GM12878 (cell line): ENCODE data around the gene DDX31. TPM values are rescaled to one million over a fixed set of nuclear protein-coding genes. Genes with fewer than 3 reads are reported as not detected.

Source experiments
- ATAC-seq: fragments of 200-7000 bp; cut with Tn5 transposase; 3 replicates; pipeline ENCODE4 v1.9.1; 2020; ENCODE audit warnings: mild to moderate bottlenecking, moderate library complexity
- BruUV-seq: library from RNA; stranded (reverse); fragments of 400-500 nt; replicated peaks from 2 replicates; lab custom pipeline; 2021; lab: Mats Ljungman, UMichigan
- CTCF ChIA-PET: fragments of 300-600 bp; sonication (Branson Sonifier 250); formaldehyde crosslinking; extraction: SDS; loops from one replicate; lab custom pipeline; 2021; ENCODE audit warnings: inconsistent platforms; lab: Yijun Ruan, JAX
- POLR2A ChIA-PET: fragments of 350-600 bp; formaldehyde crosslinking; extraction: SDS; loops from one replicate; lab custom pipeline; 2021; ENCODE audit warnings: inconsistent platforms; lab: Charles Lee
- RAD21 ChIA-PET: fragments of 300-600 bp; sonication (Branson Sonifier 250); formaldehyde crosslinking; loops from one replicate; lab custom pipeline; 2023; ENCODE audit warnings: antibody characterized with exemption; ENCODE audit not compliant: unreplicated experiment; lab: Charles Lee
- SMC1A ChIA-PET: fragments of 300-600 bp; sonication (Branson Sonifier 250); formaldehyde crosslinking; loops from one replicate; lab custom pipeline; 2023; ENCODE audit not compliant: unreplicated experiment, uncharacterized antibody; lab: Charles Lee
- DNase-seq: peaks from one replicate; pipeline ENCODE4 v3.0.0-alpha.2; 2011; ENCODE audit warnings: low read depth, low spot score
- FAIRE-seq: peaks from 3 replicates; lab custom pipeline; 2011; peaks lifted over from hg19 to GRCh38; lab: Jason Lieb, UNC
- H2AFZ ChIP-seq: 2 replicates; pipeline ENCODE4 v1.6.0; 2011; ENCODE audit warnings: low read depth, low read length, control low read depth; ENCODE audit not compliant: control insufficient read depth
- H3K27ac ChIP-seq: 2 replicates; pipeline ENCODE4 v1.5.1; 2011; ENCODE audit warnings: control low read depth; ENCODE audit not compliant: control insufficient read depth, insufficient read depth
- H3K27me3 ChIP-seq, 2 experiments: replicated peaks in 1 of 2; 2 replicates each; pipeline versions ENCODE4 v1.6.0 to v1.6.1; 2011; ENCODE audit warnings: low read length in 1 of 2; ENCODE audit not compliant: control insufficient read depth in 2 of 2, insufficient read depth in 2 of 2
- H3K36me3 ChIP-seq, 2 experiments: 2 replicates each; pipeline ENCODE4 v1.5.1; 2011; ENCODE audit warnings: low read length in 1 of 2; ENCODE audit not compliant: control insufficient read depth in 2 of 2, insufficient read depth in 2 of 2
- H3K4me1 ChIP-seq: 2 replicates; pipeline ENCODE4 v1.6.1; 2011; ENCODE audit warnings: mild to moderate bottlenecking, low read length, moderate library complexity, mixed read lengths; ENCODE audit not compliant: control insufficient read depth, insufficient read depth
- H3K4me2 ChIP-seq: 2 replicates; pipeline ENCODE4 v1.6.0; 2011; ENCODE audit warnings: control low read depth; ENCODE audit not compliant: control insufficient read depth, insufficient read depth
- H3K4me3 ChIP-seq: fragments of 200-600 bp; sonication (generic); 2 replicates; pipeline ENCODE4 v1.5.1; 2016
- H3K79me2 ChIP-seq: 2 replicates; pipeline ENCODE4 v1.6.0; 2011; ENCODE audit warnings: low read length; ENCODE audit not compliant: control insufficient read depth, insufficient read depth
- H3K9ac ChIP-seq: 2 replicates; pipeline ENCODE4 v1.8.0; 2011; ENCODE audit warnings: low read length, control low read depth, mixed read lengths; ENCODE audit not compliant: control insufficient read depth, insufficient read depth
- H3K9me3 ChIP-seq: replicated peaks from 3 replicates; pipeline ENCODE4 v1.5.1; 2011; ENCODE audit warnings: mild to moderate bottlenecking, low read length; ENCODE audit not compliant: control insufficient read depth, insufficient read depth
- H4K20me1 ChIP-seq: 2 replicates; pipeline ENCODE4 v1.6.0; 2011; ENCODE audit not compliant: control insufficient read depth, insufficient read depth
- ATF7 ChIP-seq: fragments of 450-650 bp; IDR thresholded peaks from 2 replicates; pipeline ENCODE4 v1.6.1; 2016; ENCODE audit warnings: low read depth, mild to moderate bottlenecking
- CBX3 ChIP-seq: fragments of 200-600 bp; sonication (generic); IDR thresholded peaks from 2 replicates; pipeline ENCODE4 v1.6.1; 2016; ENCODE audit warnings: low read depth, borderline replicate concordance
- CEBPB ChIP-seq, 2 experiments: fragments of 150-350 bp in 1 of 2; IDR thresholded peaks; 2 replicates each; pipeline ENCODE4 v1.6.1; 2012 to 2014; ENCODE audit warnings: low read depth in 2 of 2, low read length in 2 of 2, borderline replicate concordance in 1 of 2, inconsistent platforms in 1 of 2
- E4F1 ChIP-seq: fragments of 450-650 bp; IDR thresholded peaks from 2 replicates; pipeline ENCODE4 v1.6.1; 2018; ENCODE audit warnings: borderline replicate concordance, mild to moderate bottlenecking; ENCODE audit not compliant: partially characterized antibody
- EGR1 ChIP-seq, 2 experiments: IDR thresholded peaks; 1 replicate in 1 of 2; 2 replicates in 1 of 2; pipeline ENCODE4 v1.6.1; 2011 to 2012; ENCODE audit warnings: low read depth in 2 of 2, low read length in 2 of 2, borderline replicate concordance in 1 of 2, mild to moderate bottlenecking in 1 of 2, moderate library complexity in 1 of 2
- FOXM1 ChIP-seq: IDR thresholded peaks from 2 replicates; pipeline ENCODE4 v1.6.1; 2012; ENCODE audit warnings: low read depth, mild to moderate bottlenecking, inconsistent platforms, low read length, moderate library complexity
- IKZF1 ChIP-seq: fragments of 450-650 bp; conservative IDR thresholded peaks from 2 replicates; pipeline ENCODE4 v1.6.1; 2017; ENCODE audit warnings: antibody characterized with exemption, mild to moderate bottlenecking
- IRF4 ChIP-seq: IDR thresholded peaks from 2 replicates; pipeline ENCODE4 v1.6.1; 2011; ENCODE audit warnings: low read depth, low read length
- KLF5 ChIP-seq: fragments of 450-650 bp; IDR thresholded peaks from 2 replicates; pipeline ENCODE4 v1.6.1; 2014; ENCODE audit warnings: mild to moderate bottlenecking; ENCODE audit not compliant: partially characterized antibody
- MXI1 ChIP-seq: fragments of 150-350 bp; IDR thresholded peaks from 2 replicates; pipeline ENCODE4 v1.6.1; 2011; ENCODE audit warnings: low read depth, mild to moderate bottlenecking, inconsistent platforms, low read length, improper control_type of control experiment
- NFXL1 ChIP-seq: fragments of 450-650 bp; IDR thresholded peaks from 2 replicates; pipeline ENCODE4 v1.6.1; 2017; ENCODE audit warnings: antibody characterized with exemption, mild to moderate bottlenecking, borderline replicate concordance
- NFYB ChIP-seq: IDR thresholded peaks from 2 replicates; pipeline ENCODE4 v1.6.1; 2011; ENCODE audit warnings: low read depth, mild to moderate bottlenecking, low read length, improper control_type of control experiment, moderate library complexity; ENCODE audit not compliant: insufficient read depth
- NR2F1 ChIP-seq: fragments of 450-650 bp; conservative IDR thresholded peaks from 2 replicates; pipeline ENCODE4 v1.6.1; 2017; ENCODE audit warnings: mild to moderate bottlenecking
- PBX3 ChIP-seq: IDR thresholded peaks from 2 replicates; pipeline ENCODE4 v1.6.1; 2011; ENCODE audit warnings: mild to moderate bottlenecking, low read depth, low read length, moderate library complexity; ENCODE audit not compliant: insufficient replicate concordance
- SMAD1 ChIP-seq: fragments of 450-650 bp; IDR thresholded peaks from 2 replicates; pipeline ENCODE4 v1.6.1; 2018; ENCODE audit warnings: mild to moderate bottlenecking, low read depth; ENCODE audit not compliant: partially characterized antibody
- YY1 ChIP-seq: IDR thresholded peaks from 2 replicates; pipeline ENCODE4 v1.6.1; 2011; ENCODE audit warnings: low read depth, mild to moderate bottlenecking, low read length
- WGBS: methylation state at CpG from one replicate; pipeline ENCODE4 v1.1.6; 2016; ENCODE audit warnings: low lambda C conversion rate; ENCODE audit not compliant: insufficient replicate concordance, insufficient coverage; ENCODE audit errors: missing lambda C conversion rate; 5-methylcytosine and 5-hydroxymethylcytosine counted together
- in situ Hi-C: fragments of 300-500 bp; cut with MboI; formaldehyde crosslinking; loops from 9 replicates; pipeline ENCODE4 v1.14.3; 2018; ENCODE audit warnings: mixed read lengths
- intact Hi-C: fragments of 100-400 bp; cut with micrococcal nuclease; formaldehyde crosslinking; loops from one replicate; pipeline ENCODE4 v1.14.2; 2022; ENCODE audit not compliant: unreplicated experiment
- polyA plus RNA-seq, 11 experiments: library from polyadenylated mRNA; depleted of rRNA in 4 of 11; unstranded in 6 of 11; stranded (reverse) in 5 of 11; fragments of >200 nt; fragmentation: Nextera tagmentation in 4 of 11; fragmentation: Illumina TruSeq in 1 of 11; extraction: Ambion mirVana in 4 of 11; extraction: Trizol in 1 of 11; gene quantifications; 1 replicate in 1 of 11; 2 replicates in 10 of 11; pipeline versions ENCODE4 v1.2.1 to v1.2.3, GENCODE V29; 2011 to 2016; ENCODE audit warnings: inconsistent platforms in 2 of 11, missing spikeins in 2 of 11, low read depth in 1 of 11
- total RNA-seq, 4 experiments: library from RNA; depleted of rRNA in 3 of 4; stranded (reverse); fragments of >200 nt in 3 of 4; fragmentation: Illumina TruSeq in 1 of 4; extraction: Trizol in 1 of 4; gene quantifications; 2 replicates each; pipeline versions ENCODE4 v1.2.1 to v1.2.3, GENCODE V29; 2013 to 2021

The DDX31 gene
- total and polyA plus RNA-seq, 10 of the 15 experiments (the other 5 are each of a cell fraction or from before 2014, with no cell fraction given) = 12.1 to 30.8 (median 20.8) TPM

- SMC1A ChIA-PET = no interaction called here
- Histone ChIP-seq H4K20me1 (no peaks in the 10 kb centered on the region), H3K79me2 (no peaks in the 10 kb centered on the region), H3K36me3 (peaks cover 5 to 9% of the 10 kb centered on the region in 2 experiments), H3K9me3 (no peaks in the 10 kb centered on the region), H3K27ac (no peak overlapping the region), H2AFZ (no peak overlapping the region), H3K9ac (no peak overlapping the region), H3K4me2 (no peak overlapping the region), H3K27me3 (no peaks in the 10 kb centered on the region), H3K4me1 (no peaks in the 10 kb centered on the region), H3K4me3 (no peak overlapping the region)
- FAIRE-seq (no peak), ATAC-seq (no peak), DNase-seq (no peak)
- RAD21 ChIA-PET = no interaction called here
- in situ Hi-C loops (no loop called here), intact Hi-C loops (no loop called here)
- CTCF ChIA-PET = no interaction called here
- BruUV-seq = no TSS peak
- TF ChIP-seq EGR1 (IDR thresholded peaks at IDR 0.05; ENCODE audit: borderline replicate concordance in 1 of 2, low read depth in 2 of 2, low read length in 2 of 2) (no peak), NFYB (no peak), PBX3 (no peak)
- POLR2A ChIA-PET = no interaction called here
- 69% methylated on average over 3 of the region's 3 CpGs for WGBS
Observed at GRCh38 chr9:132596200-132596599, 73.6 kb downstream of the DDX31 start.

DNA sequence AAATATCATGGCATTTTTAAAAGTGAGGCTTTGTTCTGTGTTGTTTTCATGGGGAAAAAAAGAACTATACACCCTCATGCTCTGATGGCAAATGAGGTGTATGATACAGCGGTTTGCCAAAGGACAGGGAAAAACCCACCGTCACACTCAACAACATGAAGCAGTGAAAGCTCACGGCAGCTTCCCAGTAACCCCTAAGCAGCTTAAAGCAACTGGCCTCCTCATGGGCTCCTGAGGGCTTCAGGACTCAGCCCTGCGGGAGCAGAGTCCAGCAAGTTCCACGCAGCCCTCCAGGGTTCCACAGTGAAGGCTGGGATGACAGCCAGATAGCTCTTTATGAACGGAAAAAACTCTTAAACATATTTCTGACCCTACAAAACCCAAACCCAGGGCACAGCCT lies 74.5 kb downstream of the DDX31 start:
- Histone ChIP-seq H3K27ac (no peak overlapping the region), H2AFZ (no peak overlapping the region), H3K4me3 (no peak overlapping the region), H3K9ac (no peak overlapping the region), H4K20me1 (no peaks in the 10 kb centered on the region), H3K9me3 (no peaks in the 10 kb centered on the region), H3K4me2 (no peak overlapping the region), H3K27me3 (no peaks in the 10 kb centered on the region; a peak in 1 of 4 replicates), H3K4me1 (no peaks in the 10 kb centered on the region), H3K79me2 (no peaks in the 10 kb centered on the region), H3K36me3 (peaks cover 5 to 6% of the 10 kb centered on the region in 2 experiments)
- BruUV-seq = no TSS peak
- RAD21 ChIA-PET = no interaction called here
- SMC1A ChIA-PET = no interaction called here
- WGBS = 93% methylated on average over 6 of the region's 6 CpGs
- FAIRE-seq = no peak
- ATAC-seq = no peak
- POLR2A ChIA-PET = no interaction called here
- CTCF ChIA-PET = no interaction called here
- intact Hi-C loops (no loop called here), in situ Hi-C loops (no loop called here)
- DNase-seq = no peak
- TF ChIP-seq E4F1 (no peak), FOXM1 (no peak), CBX3 (no peak), ATF7 (no peak), KLF5 (no peak), IKZF1 (no peak), YY1 (no peak), IRF4 (no peak), MXI1 (no peak), CEBPB (IDR thresholded peaks at IDR 0.05; ENCODE audit: borderline replicate concordance in 1 of 2, low read depth in 2 of 2, low read length in 2 of 2) (no peak), NFXL1 (no peak), NR2F1 (no peak), SMAD1 (no peak)
